GM12878 (cell line): ENCODE measurements around the gene VPS54. TPM values are rescaled to one million over a fixed set of nuclear protein-coding genes. Genes with fewer than 3 reads are reported as not detected.

Experiments used
- ATAC-seq: fragments of 200-7000 bp; cut with Tn5 transposase; 3 replicates; pipeline ENCODE4 v1.9.1; 2020; ENCODE audit warnings: mild to moderate bottlenecking, moderate library complexity
- BruUV-seq: library from RNA; stranded (reverse); fragments of 400-500 nt; replicated peaks from 2 replicates; lab custom pipeline; 2021; lab: Mats Ljungman, UMichigan
- CTCF ChIA-PET: fragments of 300-600 bp; sonication (Branson Sonifier 250); formaldehyde crosslinking; extraction: SDS; loops from one replicate; lab custom pipeline; 2021; ENCODE audit warnings: inconsistent platforms; lab: Yijun Ruan, JAX
- POLR2A ChIA-PET: fragments of 350-600 bp; formaldehyde crosslinking; extraction: SDS; loops from one replicate; lab custom pipeline; 2021; ENCODE audit warnings: inconsistent platforms; lab: Charles Lee
- RAD21 ChIA-PET: fragments of 300-600 bp; sonication (Branson Sonifier 250); formaldehyde crosslinking; loops from one replicate; lab custom pipeline; 2023; ENCODE audit warnings: antibody characterized with exemption; ENCODE audit not compliant: unreplicated experiment; lab: Charles Lee
- SMC1A ChIA-PET: fragments of 300-600 bp; sonication (Branson Sonifier 250); formaldehyde crosslinking; loops from one replicate; lab custom pipeline; 2023; ENCODE audit not compliant: unreplicated experiment, uncharacterized antibody; lab: Charles Lee
- DNase-seq: peaks from one replicate; pipeline ENCODE4 v3.0.0-alpha.2; 2011; ENCODE audit warnings: low read depth, low spot score
- FAIRE-seq: peaks from 3 replicates; lab custom pipeline; 2011; peaks lifted over from hg19 to GRCh38; lab: Jason Lieb, UNC
- H2AFZ ChIP-seq: 2 replicates; pipeline ENCODE4 v1.6.0; 2011; ENCODE audit warnings: low read depth, low read length, control low read depth; ENCODE audit not compliant: control insufficient read depth
- H3K27ac ChIP-seq: 2 replicates; pipeline ENCODE4 v1.5.1; 2011; ENCODE audit warnings: control low read depth; ENCODE audit not compliant: control insufficient read depth, insufficient read depth
- H3K27me3 ChIP-seq, 2 experiments: replicated peaks in 1 of 2; 2 replicates each; pipeline versions ENCODE4 v1.6.0 to v1.6.1; 2011; ENCODE audit warnings: low read length in 1 of 2; ENCODE audit not compliant: control insufficient read depth in 2 of 2, insufficient read depth in 2 of 2
- H3K36me3 ChIP-seq, 2 experiments: 2 replicates each; pipeline ENCODE4 v1.5.1; 2011; ENCODE audit warnings: low read length in 1 of 2; ENCODE audit not compliant: control insufficient read depth in 2 of 2, insufficient read depth in 2 of 2
- H3K4me1 ChIP-seq: 2 replicates; pipeline ENCODE4 v1.6.1; 2011; ENCODE audit warnings: mild to moderate bottlenecking, low read length, moderate library complexity, mixed read lengths; ENCODE audit not compliant: control insufficient read depth, insufficient read depth
- H3K4me2 ChIP-seq: 2 replicates; pipeline ENCODE4 v1.6.0; 2011; ENCODE audit warnings: control low read depth; ENCODE audit not compliant: control insufficient read depth, insufficient read depth
- H3K4me3 ChIP-seq: fragments of 200-600 bp; sonication (generic); 2 replicates; pipeline ENCODE4 v1.5.1; 2016
- H3K79me2 ChIP-seq: 2 replicates; pipeline ENCODE4 v1.6.0; 2011; ENCODE audit warnings: low read length; ENCODE audit not compliant: control insufficient read depth, insufficient read depth
- H3K9ac ChIP-seq: 2 replicates; pipeline ENCODE4 v1.8.0; 2011; ENCODE audit warnings: low read length, control low read depth, mixed read lengths; ENCODE audit not compliant: control insufficient read depth, insufficient read depth
- H3K9me3 ChIP-seq: replicated peaks from 3 replicates; pipeline ENCODE4 v1.5.1; 2011; ENCODE audit warnings: mild to moderate bottlenecking, low read length; ENCODE audit not compliant: control insufficient read depth, insufficient read depth
- H4K20me1 ChIP-seq: 2 replicates; pipeline ENCODE4 v1.6.0; 2011; ENCODE audit not compliant: control insufficient read depth, insufficient read depth
- PAX5 ChIP-seq: IDR thresholded peaks from 2 replicates; pipeline ENCODE4 v1.6.1; 2011; ENCODE audit warnings: low read depth, low read length, borderline replicate concordance
- PRDM15 ChIP-seq: fragments of 450-650 bp; formaldehyde crosslinking; IDR thresholded peaks from 2 replicates; pipeline ENCODE4 v1.4.0; 2020; ENCODE audit warnings: mild to moderate bottlenecking, moderate library complexity
- SUZ12 ChIP-seq: fragments of 200-600 bp; sonication (generic); IDR thresholded peaks from one replicate; pipeline ENCODE4 v1.6.1; 2018; ENCODE audit warnings: antibody characterized with exemption, mild to moderate bottlenecking; ENCODE audit not compliant: unreplicated experiment
- WGBS: methylation state at CpG from one replicate; pipeline ENCODE4 v1.1.6; 2016; ENCODE audit warnings: low lambda C conversion rate; ENCODE audit not compliant: insufficient replicate concordance, insufficient coverage; ENCODE audit errors: missing lambda C conversion rate; 5-methylcytosine and 5-hydroxymethylcytosine counted together
- in situ Hi-C: fragments of 300-500 bp; cut with MboI; formaldehyde crosslinking; loops from 9 replicates; pipeline ENCODE4 v1.14.3; 2018; ENCODE audit warnings: mixed read lengths
- intact Hi-C: fragments of 100-400 bp; cut with micrococcal nuclease; formaldehyde crosslinking; loops from one replicate; pipeline ENCODE4 v1.14.2; 2022; ENCODE audit not compliant: unreplicated experiment
- polyA plus RNA-seq, 11 experiments: library from polyadenylated mRNA; depleted of rRNA in 4 of 11; unstranded in 6 of 11; stranded (reverse) in 5 of 11; fragments of >200 nt; fragmentation: Nextera tagmentation in 4 of 11; fragmentation: Illumina TruSeq in 1 of 11; extraction: Ambion mirVana in 4 of 11; extraction: Trizol in 1 of 11; gene quantifications; 1 replicate in 1 of 11; 2 replicates in 10 of 11; pipeline versions ENCODE4 v1.2.1 to v1.2.3, GENCODE V29; 2011 to 2016; ENCODE audit warnings: inconsistent platforms in 2 of 11, missing spikeins in 2 of 11, low read depth in 1 of 11
- total RNA-seq, 4 experiments: library from RNA; depleted of rRNA in 3 of 4; stranded (reverse); fragments of >200 nt in 3 of 4; fragmentation: Illumina TruSeq in 1 of 4; extraction: Trizol in 1 of 4; gene quantifications; 2 replicates each; pipeline versions ENCODE4 v1.2.1 to v1.2.3, GENCODE V29; 2013 to 2021

The VPS54 gene
- total and polyA plus RNA-seq, 10 of the 15 experiments (the other 5 are each of a cell fraction or from before 2014, with no cell fraction given), result 1.6 to 16.2 (median 9.3) TPM

- TF ChIP-seq SUZ12, result no peak
Measured at GRCh38 chr2:63977904-63978303, 41.3 kb downstream of the VPS54 start (continued).

GRCh38 chr2:63976125-63976510 is 43.1 kb downstream of the VPS54 start:
- ChIA-PET RAD21 (no interaction called here), CTCF (interaction anchor here (0.7 to 1.2 kb wide), 2 partner anchors 24 to 115 kb away, joined by 3 read pairs; no protein-coding TSS in a partner anchor), POLR2A (interaction anchor here (0.7 kb wide), 1 partner anchor 29 kb away, joined by 4 read pairs; no protein-coding TSS in a partner anchor), SMC1A (interaction anchor here (1.1 to 1.3 kb wide), 2 partner anchors 40 to 319 kb away, joined by 3 read pairs; no protein-coding TSS in a partner anchor)
- Histone ChIP-seq H3K36me3 (peaks cover 0 to 2% of the 10 kb centered on the region in 2 experiments; a peak in 2 of 4 replicates), H3K79me2 (no peaks in the 10 kb centered on the region), H3K9ac (no peak overlapping the region), H3K9me3 (no peaks in the 10 kb centered on the region; the same call in 2 of the 3 replicates), H3K27ac (no peak overlapping the region), H2AFZ (no peak overlapping the region), H3K4me1 (peaks cover 9% of the 10 kb centered on the region; the same call in 1 of the 2 replicates), H3K4me2 (no peak overlapping the region), H3K27me3 (no peaks in the 10 kb centered on the region), H4K20me1 (no peaks in the 10 kb centered on the region), H3K4me3 (no peak overlapping the region)
- DNase-seq (no peak), ATAC-seq (no peak), FAIRE-seq (no peak)
- in situ Hi-C loops, result no loop called here
- TF ChIP-seq PAX5 (peak; percentile 86; the same call in 1 of the 2 replicates), PRDM15 (CRISPR knock-in tag) (no peak)
- intact Hi-C loops, result no loop called here
- no TSS peak for BruUV-seq
- WGBS, result 96% methylated on average over 7 of the region's 7 CpGs
